Measurements from ENCODE around the gene JPH3. TPM values are rescaled to one million over a fixed set of nuclear protein-coding genes. Genes with fewer than 3 reads are reported as not detected.

Gene JPH3
- total RNA-seq, 1 experiment from 2014 or later, result 39.0 TPM

DNA sequence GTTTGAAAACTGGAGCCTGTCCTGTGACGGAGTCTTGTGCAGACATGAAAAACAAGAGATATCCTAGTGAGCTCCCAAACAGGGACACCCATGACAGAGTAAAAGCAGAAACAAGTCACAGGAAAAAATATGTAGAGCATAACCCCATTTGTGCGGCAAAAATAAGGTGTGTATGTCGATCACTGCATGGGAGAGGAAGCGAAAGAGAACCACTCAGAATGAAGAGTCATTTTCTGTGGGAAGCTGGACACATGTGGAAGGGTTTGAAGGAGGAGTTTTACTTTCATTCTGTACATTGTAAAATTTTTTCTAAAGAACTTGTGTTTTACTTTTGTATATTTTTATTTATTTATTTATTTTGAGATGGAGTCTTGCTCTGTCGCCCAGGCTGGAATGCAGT, 72.1 kb downstream of the JPH3 start:
- peak overlapping the region; percentile 57; the same call in 1 of the 2 replicates for H3K27ac Mint-ChIP-seq
- H3K36me3 Mint-ChIP-seq, result no peaks in the 10 kb centered on the region
- no peak for DNase-seq (ENCODE audit: low spot score)
- H3K4me1 Mint-ChIP-seq, result peaks cover 6% of the 10 kb centered on the region
- CTCF ChIA-PET, result interaction anchor here (0.6 to 2.7 kb wide), 7 partner anchors 10 to 103 kb away, joined by 3 to 12 read pairs (median 4); no protein-coding TSS in a partner anchor
- POLR2A ChIA-PET, result no interaction called here
- no peak for ATAC-seq
- H3K4me3 Mint-ChIP-seq, result no peak overlapping the region
- H3K27me3 Mint-ChIP-seq (ENCODE audit: low read depth), result no peaks in the 10 kb centered on the region
- TF ChIP-seq, protein P1, sequence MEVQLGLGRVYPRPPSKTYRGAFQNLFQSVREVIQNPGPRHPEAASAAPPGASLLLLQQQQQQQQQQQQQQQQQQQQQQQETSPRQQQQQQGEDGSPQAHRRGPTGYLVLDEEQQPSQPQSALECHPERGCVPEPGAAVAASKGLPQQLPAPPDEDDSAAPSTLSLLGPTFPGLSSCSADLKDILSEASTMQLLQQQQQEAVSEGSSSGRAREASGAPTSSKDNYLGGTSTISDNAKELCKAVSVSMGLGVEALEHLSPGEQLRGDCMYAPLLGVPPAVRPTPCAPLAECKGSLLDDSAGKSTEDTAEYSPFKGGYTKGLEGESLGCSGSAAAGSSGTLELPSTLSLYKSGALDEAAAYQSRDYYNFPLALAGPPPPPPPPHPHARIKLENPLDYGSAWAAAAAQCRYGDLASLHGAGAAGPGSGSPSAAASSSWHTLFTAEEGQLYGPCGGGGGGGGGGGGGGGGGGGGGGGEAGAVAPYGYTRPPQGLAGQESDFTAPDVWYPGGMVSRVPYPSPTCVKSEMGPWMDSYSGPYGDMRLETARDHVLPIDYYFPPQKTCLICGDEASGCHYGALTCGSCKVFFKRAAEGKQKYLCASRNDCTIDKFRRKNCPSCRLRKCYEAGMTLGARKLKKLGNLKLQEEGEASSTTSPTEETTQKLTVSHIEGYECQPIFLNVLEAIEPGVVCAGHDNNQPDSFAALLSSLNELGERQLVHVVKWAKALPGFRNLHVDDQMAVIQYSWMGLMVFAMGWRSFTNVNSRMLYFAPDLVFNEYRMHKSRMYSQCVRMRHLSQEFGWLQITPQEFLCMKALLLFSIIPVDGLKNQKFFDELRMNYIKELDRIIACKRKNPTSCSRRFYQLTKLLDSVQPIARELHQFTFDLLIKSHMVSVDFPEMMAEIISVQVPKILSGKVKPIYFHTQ (CRISPR knock-in tag; IDR thresholded peaks at IDR 0.05), result no peak
- TF ChIP-seq PRRX2 (CRISPR knock-in tag; IDR thresholded peaks at IDR 0.05) (no peak), HMGA2 (CRISPR knock-in tag; IDR thresholded peaks at IDR 0.05) (no peak), CREB1 (CRISPR knock-in tag; IDR thresholded peaks at IDR 0.05) (no peak), ZNF416 (CRISPR knock-in tag; IDR thresholded peaks at IDR 0.05) (no peak), NFE2L1 (CRISPR knock-in tag; IDR thresholded peaks at IDR 0.05) (no peak), FOXP1 (CRISPR knock-in tag; IDR thresholded peaks at IDR 0.05; ENCODE audit: borderline replicate concordance) (no peak), GRHL2 (CRISPR knock-in tag; IDR thresholded peaks at IDR 0.05; ENCODE audit: insufficient replicate concordance, severe bottlenecking) (no peak), ZNF396 (CRISPR knock-in tag; IDR thresholded peaks at IDR 0.05; ENCODE audit: borderline replicate concordance) (no peak), TP53 (CRISPR knock-in tag; IDR thresholded peaks at IDR 0.05) (no peak), ZBTB21 (CRISPR knock-in tag; IDR thresholded peaks at IDR 0.05; ENCODE audit: borderline replicate concordance) (no peak)
- TF ChIP-seq, protein P2, sequence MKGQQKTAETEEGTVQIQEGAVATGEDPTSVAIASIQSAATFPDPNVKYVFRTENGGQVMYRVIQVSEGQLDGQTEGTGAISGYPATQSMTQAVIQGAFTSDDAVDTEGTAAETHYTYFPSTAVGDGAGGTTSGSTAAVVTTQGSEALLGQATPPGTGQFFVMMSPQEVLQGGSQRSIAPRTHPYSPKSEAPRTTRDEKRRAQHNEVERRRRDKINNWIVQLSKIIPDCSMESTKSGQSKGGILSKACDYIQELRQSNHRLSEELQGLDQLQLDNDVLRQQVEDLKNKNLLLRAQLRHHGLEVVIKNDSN (CRISPR knock-in tag; IDR thresholded peaks at IDR 0.05), result no peak
- TF ChIP-seq, protein P3, sequence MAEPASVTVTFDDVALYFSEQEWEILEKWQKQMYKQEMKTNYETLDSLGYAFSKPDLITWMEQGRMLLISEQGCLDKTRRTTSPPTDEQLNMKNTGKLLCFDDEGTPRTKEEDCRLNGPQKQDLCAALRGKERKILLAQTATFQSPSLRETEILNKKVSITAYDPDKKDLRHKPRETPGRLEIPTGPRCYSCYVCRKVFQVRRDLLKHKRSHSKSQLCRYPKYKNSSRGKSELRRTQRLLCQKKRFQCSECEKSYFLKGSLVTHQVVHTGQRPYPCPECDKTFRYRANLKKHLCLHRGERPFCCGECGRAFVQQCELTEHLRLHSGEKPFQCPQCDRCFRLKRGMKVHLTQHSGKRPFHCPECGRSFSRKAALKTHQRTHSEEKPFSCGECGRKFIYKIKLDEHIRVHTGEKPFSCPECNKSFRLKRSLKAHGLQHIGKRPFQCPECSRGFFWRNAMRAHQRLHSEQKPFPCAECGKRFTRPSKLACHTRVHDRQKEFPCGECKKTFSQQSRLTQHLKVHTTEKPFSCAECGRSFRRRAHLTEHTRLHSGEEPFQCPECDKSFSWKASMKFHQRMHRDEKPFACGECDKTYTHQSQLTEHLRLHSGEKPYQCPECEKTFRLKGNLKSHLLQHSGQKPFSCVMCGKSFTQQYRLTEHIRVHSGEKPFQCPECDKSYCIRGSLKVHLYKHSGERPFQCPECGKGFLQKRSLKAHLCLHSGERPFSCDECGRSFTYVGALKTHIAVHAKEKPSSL (CRISPR knock-in tag; conservative IDR thresholded peaks at IDR 0.05), result no peak
- TF ChIP-seq, protein P4, sequence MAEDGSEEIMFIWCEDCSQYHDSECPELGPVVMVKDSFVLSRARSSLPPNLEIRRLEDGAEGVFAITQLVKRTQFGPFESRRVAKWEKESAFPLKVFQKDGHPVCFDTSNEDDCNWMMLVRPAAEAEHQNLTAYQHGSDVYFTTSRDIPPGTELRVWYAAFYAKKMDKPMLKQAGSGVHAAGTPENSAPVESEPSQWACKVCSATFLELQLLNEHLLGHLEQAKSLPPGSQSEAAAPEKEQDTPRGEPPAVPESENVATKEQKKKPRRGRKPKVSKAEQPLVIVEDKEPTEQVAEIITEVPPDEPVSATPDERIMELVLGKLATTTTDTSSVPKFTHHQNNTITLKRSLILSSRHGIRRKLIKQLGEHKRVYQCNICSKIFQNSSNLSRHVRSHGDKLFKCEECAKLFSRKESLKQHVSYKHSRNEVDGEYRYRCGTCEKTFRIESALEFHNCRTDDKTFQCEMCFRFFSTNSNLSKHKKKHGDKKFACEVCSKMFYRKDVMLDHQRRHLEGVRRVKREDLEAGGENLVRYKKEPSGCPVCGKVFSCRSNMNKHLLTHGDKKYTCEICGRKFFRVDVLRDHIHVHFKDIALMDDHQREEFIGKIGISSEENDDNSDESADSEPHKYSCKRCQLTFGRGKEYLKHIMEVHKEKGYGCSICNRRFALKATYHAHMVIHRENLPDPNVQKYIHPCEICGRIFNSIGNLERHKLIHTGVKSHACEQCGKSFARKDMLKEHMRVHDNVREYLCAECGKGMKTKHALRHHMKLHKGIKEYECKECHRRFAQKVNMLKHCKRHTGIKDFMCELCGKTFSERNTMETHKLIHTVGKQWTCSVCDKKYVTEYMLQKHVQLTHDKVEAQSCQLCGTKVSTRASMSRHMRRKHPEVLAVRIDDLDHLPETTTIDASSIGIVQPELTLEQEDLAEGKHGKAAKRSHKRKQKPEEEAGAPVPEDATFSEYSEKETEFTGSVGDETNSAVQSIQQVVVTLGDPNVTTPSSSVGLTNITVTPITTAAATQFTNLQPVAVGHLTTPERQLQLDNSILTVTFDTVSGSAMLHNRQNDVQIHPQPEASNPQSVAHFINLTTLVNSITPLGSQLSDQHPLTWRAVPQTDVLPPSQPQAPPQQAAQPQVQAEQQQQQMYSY (CRISPR knock-in tag; IDR thresholded peaks at IDR 0.05), result no peak
- H3K9me3 Mint-ChIP-seq, result no peaks in the 10 kb centered on the region

DNA sequence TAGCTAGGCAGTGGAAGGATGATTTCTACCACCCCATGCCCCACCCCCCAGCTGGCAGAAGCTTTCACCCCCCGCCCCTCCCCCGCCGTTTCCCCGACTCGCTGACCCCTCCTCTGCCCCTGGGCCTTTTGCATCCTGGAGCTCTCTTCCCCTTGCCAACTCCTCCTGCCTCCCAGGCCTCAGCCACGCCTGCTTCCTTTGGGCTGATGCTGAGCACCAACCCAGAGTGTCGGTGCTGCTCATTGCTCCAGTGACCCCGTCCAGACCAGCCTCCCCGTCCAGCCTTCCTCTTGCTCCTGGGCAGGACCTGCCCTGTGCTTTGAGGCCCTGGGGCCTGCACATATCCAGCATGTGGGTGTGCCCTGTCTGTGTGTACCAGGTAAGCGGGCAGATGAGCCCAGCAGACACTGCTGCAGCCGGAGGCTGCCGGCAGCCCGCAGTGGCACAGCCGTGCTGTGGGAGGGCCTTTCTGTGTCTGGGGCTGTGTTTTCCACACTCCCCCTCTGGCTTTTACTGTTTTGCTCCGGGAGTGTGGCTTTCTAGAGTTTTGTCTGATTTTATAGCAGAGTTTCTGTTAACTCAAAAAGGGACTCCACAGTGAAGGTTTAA, 72.9 kb downstream of the JPH3 start:
- ChIA-PET POLR2A (no interaction called here), CTCF (interaction anchor here (0.6 to 2.7 kb wide), 8 partner anchors 10 to 646 kb away, joined by 3 to 12 read pairs (median 4); no protein-coding TSS in a partner anchor)
- Mint-ChIP-seq H3K27ac (peak overlapping the region; percentile 79), H3K9me3 (no peaks in the 10 kb centered on the region), H3K36me3 (no peaks in the 10 kb centered on the region), H3K4me1 (peaks cover 6% of the 10 kb centered on the region), H3K27me3 (ENCODE audit: low read depth) (no peaks in the 10 kb centered on the region), H3K4me3 (no peak overlapping the region)
- DNase-seq (ENCODE audit: low spot score), result no peak
- peak; percentile 71 for ATAC-seq
- TF ChIP-seq FOXP1 (CRISPR knock-in tag; IDR thresholded peaks at IDR 0.05; ENCODE audit: borderline replicate concordance) (no peak), ETV6 (CRISPR knock-in tag; IDR thresholded peaks at IDR 0.05) (no peak), ZNF423 (CRISPR knock-in tag; IDR thresholded peaks at IDR 0.05) (no peak), TEAD1 (CRISPR knock-in tag; IDR thresholded peaks at IDR 0.05) (no peak), TEAD4 (CRISPR knock-in tag; IDR thresholded peaks at IDR 0.05) (no peak), SMAD3 (CRISPR knock-in tag; IDR thresholded peaks at IDR 0.05; ENCODE audit: borderline replicate concordance) (no peak)
- TF ChIP-seq, protein P5, sequence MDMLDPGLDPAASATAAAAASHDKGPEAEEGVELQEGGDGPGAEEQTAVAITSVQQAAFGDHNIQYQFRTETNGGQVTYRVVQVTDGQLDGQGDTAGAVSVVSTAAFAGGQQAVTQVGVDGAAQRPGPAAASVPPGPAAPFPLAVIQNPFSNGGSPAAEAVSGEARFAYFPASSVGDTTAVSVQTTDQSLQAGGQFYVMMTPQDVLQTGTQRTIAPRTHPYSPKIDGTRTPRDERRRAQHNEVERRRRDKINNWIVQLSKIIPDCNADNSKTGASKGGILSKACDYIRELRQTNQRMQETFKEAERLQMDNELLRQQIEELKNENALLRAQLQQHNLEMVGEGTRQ (CRISPR knock-in tag; IDR thresholded peaks at IDR 0.05), result no peak
